ENCODE results near the gene KIAA0753.
"Not testable (repeated sequence)": the region's sequence is repeated elsewhere in the genome, so short reads cannot be mapped to it uniquely, and the experiment has no call there.

KIAA0753 gene

DNA sequence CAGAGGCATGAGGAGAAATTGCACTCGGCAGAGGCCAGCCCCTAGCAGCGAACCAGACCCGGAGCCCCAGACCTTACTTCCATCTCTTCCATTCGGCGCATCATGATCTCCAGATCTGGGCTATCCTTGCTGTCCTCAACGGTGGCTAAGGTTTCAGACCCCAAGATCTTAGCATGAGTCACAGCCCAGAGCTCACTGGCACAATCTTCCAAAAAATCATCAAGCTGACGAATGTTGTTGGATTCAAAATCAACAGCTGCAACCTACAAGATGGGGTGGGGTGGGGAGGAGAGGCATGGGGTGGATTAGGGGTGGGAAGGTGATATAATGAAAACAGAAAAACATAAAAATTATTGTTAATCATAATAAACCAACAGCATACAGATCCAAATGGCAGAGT, 44.4 kb downstream of the KIAA0753 start:
- no peak for DNase-seq

DNA sequence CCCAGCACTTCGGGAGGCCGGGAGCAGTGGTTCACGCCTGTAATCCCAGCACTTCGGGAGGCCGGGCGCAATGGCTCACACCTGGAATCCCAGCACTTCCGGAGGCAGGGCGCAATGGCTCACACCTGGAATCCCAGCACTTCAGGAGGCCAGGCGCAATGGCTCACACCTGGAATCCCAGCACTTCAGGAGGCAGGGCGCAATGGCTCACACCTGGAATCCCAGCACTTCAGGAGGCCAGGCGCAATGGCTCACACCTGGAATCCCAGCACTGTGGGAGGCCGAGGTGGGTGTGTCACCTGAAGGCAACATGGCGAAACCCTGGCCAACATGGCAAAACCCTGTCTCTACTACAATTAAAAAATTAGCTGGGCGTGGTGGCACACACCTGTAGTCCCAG, 47.1 kb downstream of the KIAA0753 start:
- DNase-seq: not testable (repeated sequence)

- no peak for DNase-seq
These were observed 48.3 kb downstream of the KIAA0753 start for GRCh38 chr17:6592173-6592572.

DNA sequence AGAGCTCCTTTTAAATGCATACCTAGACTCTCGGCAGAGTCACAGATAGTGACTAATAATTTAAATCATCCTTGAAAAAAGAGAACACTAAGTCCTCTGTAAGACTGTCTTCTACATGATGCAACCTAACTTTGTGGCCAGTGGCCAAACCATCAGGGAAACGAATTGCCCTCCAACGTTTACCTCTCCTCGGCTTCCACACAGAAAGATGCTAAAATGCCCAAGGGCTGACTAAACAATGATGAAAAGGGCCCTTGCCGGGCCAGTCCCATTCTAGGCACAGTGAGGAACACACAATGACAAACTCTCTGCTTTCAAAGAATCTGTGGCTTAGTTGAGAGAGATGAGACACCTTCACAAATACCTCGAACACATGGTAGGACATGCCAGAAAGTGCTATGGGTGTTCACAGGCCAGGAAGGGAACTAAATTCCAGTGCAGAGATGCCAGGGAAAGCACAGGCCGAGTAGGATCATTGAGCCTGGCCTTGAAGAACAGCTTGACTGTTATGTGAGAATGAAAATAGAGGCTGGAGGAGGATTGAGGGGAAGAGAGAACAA, 48.8 kb downstream of the KIAA0753 start:
- DNase-seq: no peak

- no peak for DNase-seq
These were observed 51.1 kb downstream of the KIAA0753 start for GRCh38 chr17:6589266-6589946.

- no peak for DNase-seq
These were observed 52.3 kb downstream of the KIAA0753 start for GRCh38 chr17:6588165-6588564.

DNA sequence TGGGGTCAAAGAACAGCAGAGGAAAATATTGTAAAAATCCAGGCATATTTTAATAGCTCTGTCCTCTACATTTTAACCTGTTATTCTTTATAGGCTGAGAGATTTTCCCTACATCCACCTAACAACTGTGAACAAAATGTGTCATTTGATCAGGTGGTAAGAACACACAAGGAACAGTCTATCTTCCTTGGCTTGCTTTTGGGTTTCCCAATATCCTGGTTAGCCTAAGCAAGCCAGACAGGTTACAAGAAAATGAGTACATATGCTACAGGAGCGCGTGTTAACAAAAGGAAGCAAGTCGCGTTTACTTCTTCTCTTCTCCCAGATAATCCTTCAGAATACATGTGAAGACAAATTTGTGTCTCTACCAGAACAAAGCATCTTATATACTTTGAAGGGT, 53.2 kb downstream of the KIAA0753 start:
- no peak for DNase-seq

- no peak for DNase-seq
These were observed 57.1 kb downstream of the KIAA0753 start for GRCh38 chr17:6583411-6583810.

DNA sequence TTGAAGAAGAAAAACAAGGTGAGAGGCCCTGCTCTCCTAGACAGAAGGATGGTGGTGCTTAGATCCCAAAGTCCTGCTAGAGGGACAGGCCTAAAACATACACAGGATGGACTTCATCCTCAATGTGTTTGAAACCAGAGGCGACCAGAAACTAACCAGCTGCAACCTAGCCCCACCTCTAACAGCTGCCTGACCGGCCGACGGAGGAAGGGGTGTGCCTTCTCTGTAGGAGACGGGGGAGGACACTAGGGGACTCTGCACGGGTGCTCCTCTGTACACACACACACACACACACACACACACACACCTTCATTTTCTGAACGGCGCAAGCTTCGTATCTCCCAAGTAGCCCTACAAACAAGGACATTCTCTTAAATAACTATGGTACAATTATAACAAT, 59.9 kb downstream of the KIAA0753 start:
- no peak for DNase-seq

GRCh38 chr17:6578491-6578890, 62.0 kb downstream of the KIAA0753 start:
- no peak for DNase-seq

GRCh38 chr17:6577686-6578263, 62.7 kb downstream of the KIAA0753 start:
- DNase-seq: peak; percentile 21

GRCh38 chr17:6576038-6576785, 64.3 kb downstream of the KIAA0753 start:
- DNase-seq: no peak

DNA sequence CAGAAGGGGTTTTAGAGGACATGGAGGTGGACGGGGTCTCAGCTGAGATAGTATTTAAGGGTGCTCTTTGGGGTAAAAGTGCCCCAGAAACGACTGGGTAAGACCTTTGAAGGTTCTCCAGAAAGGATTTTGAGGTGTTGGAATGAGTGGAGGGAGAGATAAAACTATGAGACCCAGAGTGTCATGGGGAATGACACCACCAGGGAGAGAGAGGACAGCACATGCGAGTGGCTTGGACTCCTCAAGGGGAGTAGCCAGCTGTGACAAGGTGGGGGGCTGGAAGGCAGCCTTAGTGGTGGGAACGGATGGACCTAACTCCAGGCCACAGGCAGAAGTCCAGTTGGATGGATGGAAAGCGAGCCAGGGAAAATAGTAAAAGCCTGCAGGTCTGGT, 64.9 kb downstream of the KIAA0753 start:
- no peak for DNase-seq

DNA sequence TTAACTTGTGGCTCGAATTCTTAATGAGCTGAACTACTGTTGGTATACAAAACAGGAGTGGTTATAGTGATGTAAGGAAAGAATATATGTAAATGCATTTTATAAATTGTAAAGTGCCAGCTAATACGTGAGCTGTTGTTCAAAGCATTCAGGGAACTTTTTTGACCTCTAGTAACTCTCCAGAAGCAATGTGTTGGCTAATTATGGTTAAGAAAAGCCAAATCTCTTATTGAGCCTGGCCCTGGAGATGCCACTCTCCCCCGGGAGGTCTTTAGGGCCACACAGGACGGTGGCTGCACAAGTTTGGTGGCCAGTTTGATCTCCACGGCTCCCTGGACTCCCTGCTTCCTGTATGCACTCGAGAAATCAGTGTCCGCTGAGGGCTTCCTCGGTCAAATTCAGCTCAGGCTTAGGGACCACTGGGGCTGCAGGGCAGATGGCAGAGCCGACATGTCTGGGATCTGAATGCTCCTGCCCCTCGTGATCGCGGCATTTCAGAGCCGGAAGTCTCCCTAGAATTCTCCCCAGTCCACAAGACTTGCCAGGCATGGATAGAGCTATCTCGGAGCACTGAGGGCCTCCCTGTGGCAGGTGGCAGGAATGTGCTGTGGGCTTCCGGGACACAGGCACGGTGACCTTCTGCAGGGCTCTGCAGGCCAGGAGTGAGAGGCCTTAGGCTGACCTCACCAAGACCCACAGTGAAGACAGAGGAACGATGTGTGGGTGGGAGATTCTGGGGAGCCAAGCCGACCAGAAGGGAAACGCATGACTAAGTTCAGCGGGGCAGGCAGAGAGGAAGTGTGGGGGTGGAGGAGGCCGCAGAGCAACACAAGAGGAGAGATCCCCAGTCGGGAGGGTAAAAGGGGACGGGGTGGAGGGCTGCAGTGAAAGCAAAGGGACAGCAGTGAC, 65.6 kb downstream of the KIAA0753 start:
- peak; percentile 16 for DNase-seq

- no peak for DNase-seq
These were observed 66.4 kb downstream of the KIAA0753 start for GRCh38 chr17:6573982-6574686.

DNA sequence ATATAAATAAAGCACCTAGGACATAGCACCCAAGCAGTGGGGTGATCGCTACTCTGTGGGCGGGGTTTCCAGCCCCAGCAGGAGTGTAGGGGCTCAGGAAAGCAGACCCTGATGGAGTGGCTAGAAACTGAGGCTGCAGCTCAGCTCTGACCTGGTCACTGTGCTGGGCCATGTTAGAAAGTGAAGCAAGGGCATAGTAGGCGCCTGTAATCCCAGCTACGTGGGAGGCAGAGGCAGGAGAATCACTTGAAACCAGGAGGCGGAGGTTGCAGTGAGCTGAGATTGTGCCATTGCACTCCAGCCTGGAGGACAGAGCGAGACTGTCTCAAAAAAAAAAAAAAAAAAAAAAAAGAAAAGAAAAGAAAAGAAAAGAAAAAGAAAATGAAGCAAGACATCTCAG, 67.0 kb downstream of the KIAA0753 start:
- not testable (repeated sequence) for DNase-seq

GRCh38 chr17:6572972-6573370, 67.5 kb downstream of the KIAA0753 start:
- DNase-seq: no peak

- DNase-seq: no peak
These were observed 69.1 kb downstream of the KIAA0753 start for GRCh38 chr17:6571452-6571781.

DNA sequence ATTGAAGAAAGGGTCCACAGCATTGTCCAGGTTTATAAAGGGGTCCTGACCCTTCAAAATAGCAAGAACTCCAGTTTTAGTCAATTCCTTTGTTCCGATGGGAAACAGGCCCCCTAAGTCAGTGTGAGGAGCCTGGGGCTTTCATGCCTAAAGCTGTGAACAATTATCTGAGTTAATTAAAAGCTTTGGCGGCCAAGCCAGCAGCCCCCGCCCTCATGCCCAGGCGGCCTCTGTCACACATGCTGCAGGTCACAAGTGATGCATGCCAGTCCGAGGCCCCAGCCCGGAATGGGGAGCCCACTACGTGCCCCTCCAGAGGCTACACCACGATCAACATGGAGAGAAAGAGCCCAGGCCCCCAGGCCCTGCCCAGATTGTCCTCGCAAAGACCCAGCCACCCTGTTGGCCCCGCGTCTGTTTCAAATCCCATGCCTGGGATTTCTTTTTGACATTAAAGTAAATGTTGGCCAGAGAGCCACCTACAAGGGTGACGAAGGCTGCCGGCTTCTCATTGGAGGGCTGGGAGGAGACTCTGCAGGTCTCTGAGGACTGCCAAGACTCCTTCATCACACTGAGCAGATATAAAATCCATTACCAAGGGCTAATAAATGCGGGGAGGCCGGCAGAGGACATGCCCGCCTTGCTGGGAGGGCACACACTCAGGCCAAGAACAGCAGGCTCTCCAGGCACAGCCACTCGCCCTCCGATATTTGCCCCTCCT, 69.6 kb downstream of the KIAA0753 start:
- DNase-seq: no peak

DNA sequence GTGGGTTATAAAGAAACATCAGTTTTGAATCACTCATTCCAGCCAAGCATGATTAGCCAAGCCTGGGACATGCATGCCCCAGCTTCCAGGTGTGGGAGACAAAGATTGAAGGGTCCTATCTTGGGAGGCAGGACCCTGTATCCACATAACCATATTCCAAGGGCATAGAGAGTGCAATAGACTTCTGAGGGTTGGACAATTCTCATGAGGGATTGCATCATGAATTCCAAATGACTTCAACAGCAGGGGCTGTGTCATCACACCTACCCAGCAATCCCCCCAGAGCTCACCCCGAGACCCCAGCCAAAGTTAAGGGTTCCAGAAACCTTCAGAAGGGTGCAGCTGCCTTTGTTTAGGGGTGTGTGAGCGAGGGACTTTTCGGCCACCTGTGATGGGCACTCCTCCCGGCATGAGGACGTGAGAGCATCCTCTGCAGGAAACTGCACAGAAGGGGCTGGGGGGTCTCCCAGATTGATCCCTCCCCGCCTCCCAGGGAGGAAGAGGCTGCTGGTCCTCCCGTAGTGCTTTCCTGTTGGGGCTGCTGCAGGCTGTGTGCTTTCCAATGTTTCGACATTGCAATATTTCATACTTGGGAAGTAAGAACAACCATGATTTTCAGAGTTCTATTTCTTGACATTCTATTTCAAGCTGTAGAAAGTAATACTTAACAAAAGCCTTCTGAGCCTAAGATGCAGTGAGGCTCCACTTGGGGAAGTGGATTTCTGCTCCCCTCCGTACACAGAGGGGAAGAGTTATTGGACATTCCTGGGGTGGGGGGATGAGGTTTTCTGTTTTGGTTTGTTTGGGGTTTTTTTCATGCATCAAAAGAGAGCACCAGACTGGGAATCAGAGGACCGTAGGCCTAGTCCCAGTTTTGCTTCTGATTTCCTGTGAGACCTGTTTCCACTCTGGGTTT, 70.9 kb downstream of the KIAA0753 start:
- no peak for DNase-seq
